ENCODE measurements around the gene FXYD6. TPM values are rescaled to one million over a fixed set of nuclear protein-coding genes. Genes with fewer than 3 reads are reported as not detected.

Gene FXYD6
- total and polyA plus RNA-seq, 2 of the 8 experiments (the other 6 are each of a cell fraction or from before 2014, with no cell fraction given) = 44.6 to 117 TPM

DNA sequence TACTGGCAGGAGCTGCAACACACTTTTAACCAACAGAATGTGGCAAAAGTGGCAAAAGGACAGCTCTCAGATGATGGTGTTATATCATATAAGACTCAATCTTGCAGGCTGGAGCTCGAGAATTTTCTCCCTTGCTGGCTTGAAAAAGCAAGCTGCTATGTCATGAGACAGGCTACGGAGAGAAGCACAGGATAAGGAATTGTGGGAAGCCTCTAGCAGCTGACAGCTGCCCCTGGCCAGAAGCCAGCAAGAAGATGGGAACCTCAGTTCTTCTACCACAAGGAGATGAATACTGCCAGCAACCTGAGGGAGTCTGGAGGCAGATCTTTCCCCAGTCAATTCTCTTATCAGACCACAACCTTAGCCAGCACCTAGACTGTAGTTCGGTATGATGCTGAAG, 24.6 kb downstream of the FXYD6 start:
- Histone ChIP-seq H3K23ac (ENCODE audit: insufficient read length) (no peak overlapping the region), H4K8ac (ENCODE audit: extremely low read depth, insufficient read depth, low read length) (no peak overlapping the region), H3K4ac (replicated peaks; ENCODE audit: insufficient read length, low read depth, low read length) (no peak overlapping the region), H3K9ac (replicated peaks in 1 of 4; ENCODE audit: extremely low read depth in 1 of 4, low read depth in 3 of 4, low read length in 3 of 4) (no peak overlapping the region), H2AFZ (ENCODE audit: low read length) (no peak overlapping the region), H2BK15ac (ENCODE audit: low read length) (no peak overlapping the region), H3K4me1 (replicated peaks in 1 of 4; ENCODE audit: control insufficient read depth in 3 of 4, insufficient read depth in 4 of 4, low read length in 3 of 4) (peaks cover 0 to 7% (median 4%) of the 10 kb centered on the region in 4 experiments; a peak in 5 of 7 replicates), H3K27me3 (replicated peaks in 1 of 4; ENCODE audit: control insufficient read depth in 3 of 4, extremely low read depth in 1 of 4, insufficient read depth in 3 of 4, low read length in 3 of 4) (no peaks in the 10 kb centered on the region; a peak in 1 of 7 replicates), H3K36me3 (ENCODE audit: control insufficient read depth in 2 of 4, insufficient read depth in 4 of 4, low read length in 3 of 4) (no peaks in the 10 kb centered on the region), H3K18ac (ENCODE audit: extremely low read depth, low read length) (no peak overlapping the region), H3K79me2 (ENCODE audit: control insufficient read depth in 1 of 2, insufficient read depth in 2 of 2, low read length in 2 of 2) (no peaks in the 10 kb centered on the region), H2BK120ac (replicated peaks; ENCODE audit: low read depth, low read length) (no peak overlapping the region), H3K9me3 (ENCODE audit: insufficient read depth in 2 of 2, low read depth in 1 of 2, low read length in 1 of 2) (peaks cover 0 to 3% of the 10 kb centered on the region in 2 experiments; a peak in 1 of 4 replicates), H3K4me3 (ENCODE audit: extremely low read depth in 1 of 4, insufficient read depth in 2 of 4, low read depth in 3 of 4, low read length in 4 of 4) (no peak overlapping the region), H3K23me2 (ENCODE audit: low read depth, low read length) (no peaks in the 10 kb centered on the region), H3K27ac (ENCODE audit: low read depth, low read length) (no peak overlapping the region), H4K5ac (ENCODE audit: insufficient read length, low read depth, low read length) (no peak overlapping the region), H2BK5ac (ENCODE audit: low read depth, low read length) (no peak overlapping the region), H4K20me1 (replicated peaks in 1 of 2; ENCODE audit: control insufficient read depth in 1 of 2, insufficient read depth in 2 of 2, low read length in 2 of 2) (no peaks in the 10 kb centered on the region), H3K56ac (replicated peaks; ENCODE audit: insufficient read length, low read depth, low read length) (no peak overlapping the region), H2BK20ac (ENCODE audit: low read length) (no peak overlapping the region), H4K91ac (replicated peaks; ENCODE audit: insufficient read length, low read length) (no peak overlapping the region), H2AK5ac (ENCODE audit: low read depth, low read length) (no peak overlapping the region), H2BK12ac (ENCODE audit: low read depth, low read length) (no peak overlapping the region), H3K79me1 (ENCODE audit: low read depth, low read length) (no peaks in the 10 kb centered on the region), H3K4me2 (ENCODE audit: insufficient read depth in 1 of 2, low read depth in 2 of 2, low read length in 2 of 2) (no peak overlapping the region), H3K14ac (ENCODE audit: insufficient read length) (no peak overlapping the region)
- DNase-seq (ENCODE audit: low read depth in 1 of 2, low spot score in 2 of 2) (no peak), FAIRE-seq (no peak)
- ChIA-PET POLR2A (ENCODE audit: partially characterized antibody) (no interaction called here), CTCF (ENCODE audit: partially characterized antibody) (interaction anchor here (0.9 to 3.4 kb wide), 7 partner anchors 17 to 278 kb away, joined by 3 to 16 read pairs (median 3); no protein-coding TSS in a partner anchor)
- 65% methylated on average over 3 of the region's 3 CpGs; no CpG with 5 or more reads in 1 of the 2 experiments for WGBS, 2 experiments (ENCODE audit: extremely low coverage in 1 of 2, insufficient coverage in 1 of 2, insufficient read length in 1 of 2, insufficient replicate concordance in 2 of 2, low coverage in 1 of 2, low lambda C conversion rate in 2 of 2, missing lambda C conversion rate in 1 of 2)
- no peak for TF ChIP-seq KDM5A (IDR thresholded peaks at IDR 0.05; ENCODE audit: low read length)
- TF ChIP-seq SAP30 (IDR thresholded peaks at IDR 0.05; ENCODE audit: insufficient read depth, insufficient replicate concordance, low read length) = no peak
- TF ChIP-seq TAF7 (optimal IDR thresholded peaks at IDR 0.05; ENCODE audit: borderline replicate concordance, low read depth, low read length) = no peak
- no peak for TF ChIP-seq ATF3 (IDR thresholded peaks at IDR 0.05; ENCODE audit: insufficient read depth, low read depth, low read length)
- no peak for TF ChIP-seq POLR2AphosphoS5 (IDR thresholded peaks at IDR 0.05; ENCODE audit: low read depth, low read length)
- no peak for TF ChIP-seq SP1 (IDR thresholded peaks at IDR 0.05; ENCODE audit: low read depth, low read length)
- TF ChIP-seq BRCA1 (IDR thresholded peaks at IDR 0.05; ENCODE audit: low read depth, low read length) = no peak
- no peak for TF ChIP-seq POU5F1 (IDR thresholded peaks at IDR 0.05; ENCODE audit: low read depth, low read length)
